Panc1 (cell line): ENCODE measurements around the gene PDE8B.

Experiments
- TCF7L2 ChIP-seq: IDR thresholded peaks from 2 replicates; pipeline ENCODE4 v1.6.1; 2011; ENCODE audit warnings: mild to moderate bottlenecking, low read depth, low read length, inconsistent platforms
- TF ChIP-seq, protein P1 (sequence below): fragments of 450-650 bp; IDR thresholded peaks from 2 replicates; pipeline ENCODE4 v1.5.1; 2017; ENCODE audit warnings: mild to moderate bottlenecking

DNA sequence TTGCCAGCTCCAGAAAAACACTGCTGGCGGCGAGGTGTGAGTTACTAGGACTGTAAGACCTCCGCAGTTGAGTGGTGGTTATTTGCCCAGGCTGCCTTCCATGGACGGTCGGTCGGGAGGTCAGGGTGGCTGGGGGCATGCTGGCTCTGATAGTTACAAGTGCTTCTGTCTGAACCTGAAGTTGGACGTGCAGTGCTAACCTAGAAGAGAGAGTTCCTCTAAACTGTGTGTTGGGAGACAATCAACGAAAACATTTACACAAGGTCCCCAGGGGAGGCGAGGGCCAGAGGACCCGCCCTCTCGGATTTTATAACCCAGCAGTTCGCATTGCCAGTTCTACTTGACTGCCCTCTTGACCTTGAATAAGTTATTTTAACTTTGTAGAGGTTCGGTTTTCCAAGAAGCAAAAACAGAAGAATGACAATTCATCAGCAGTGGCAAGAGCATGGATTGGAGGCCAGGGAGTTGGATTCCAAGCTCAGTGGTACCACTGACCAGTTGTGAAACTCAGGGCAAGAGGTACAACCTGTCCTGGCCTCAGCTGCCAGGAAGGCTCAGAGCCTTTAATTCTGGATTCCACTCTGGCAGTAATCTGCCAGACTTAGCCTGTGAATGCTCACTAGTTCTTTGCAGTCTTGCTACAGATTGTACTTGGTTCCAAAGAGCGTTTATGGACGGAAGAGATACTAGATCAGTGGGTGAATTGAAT is 28.7 kb upstream of the PDE8B start:
- TF ChIP-seq, protein P1, sequence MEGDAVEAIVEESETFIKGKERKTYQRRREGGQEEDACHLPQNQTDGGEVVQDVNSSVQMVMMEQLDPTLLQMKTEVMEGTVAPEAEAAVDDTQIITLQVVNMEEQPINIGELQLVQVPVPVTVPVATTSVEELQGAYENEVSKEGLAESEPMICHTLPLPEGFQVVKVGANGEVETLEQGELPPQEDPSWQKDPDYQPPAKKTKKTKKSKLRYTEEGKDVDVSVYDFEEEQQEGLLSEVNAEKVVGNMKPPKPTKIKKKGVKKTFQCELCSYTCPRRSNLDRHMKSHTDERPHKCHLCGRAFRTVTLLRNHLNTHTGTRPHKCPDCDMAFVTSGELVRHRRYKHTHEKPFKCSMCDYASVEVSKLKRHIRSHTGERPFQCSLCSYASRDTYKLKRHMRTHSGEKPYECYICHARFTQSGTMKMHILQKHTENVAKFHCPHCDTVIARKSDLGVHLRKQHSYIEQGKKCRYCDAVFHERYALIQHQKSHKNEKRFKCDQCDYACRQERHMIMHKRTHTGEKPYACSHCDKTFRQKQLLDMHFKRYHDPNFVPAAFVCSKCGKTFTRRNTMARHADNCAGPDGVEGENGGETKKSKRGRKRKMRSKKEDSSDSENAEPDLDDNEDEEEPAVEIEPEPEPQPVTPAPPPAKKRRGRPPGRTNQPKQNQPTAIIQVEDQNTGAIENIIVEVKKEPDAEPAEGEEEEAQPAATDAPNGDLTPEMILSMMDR, result no peak
- TF ChIP-seq TCF7L2, result no peak
